ENCODE data around the gene HIF3A.
"Not testable (repeated sequence)": the region's sequence is repeated elsewhere in the genome, so short reads cannot be mapped to it uniquely, and the experiment has no call there.

Gene HIF3A

DNA sequence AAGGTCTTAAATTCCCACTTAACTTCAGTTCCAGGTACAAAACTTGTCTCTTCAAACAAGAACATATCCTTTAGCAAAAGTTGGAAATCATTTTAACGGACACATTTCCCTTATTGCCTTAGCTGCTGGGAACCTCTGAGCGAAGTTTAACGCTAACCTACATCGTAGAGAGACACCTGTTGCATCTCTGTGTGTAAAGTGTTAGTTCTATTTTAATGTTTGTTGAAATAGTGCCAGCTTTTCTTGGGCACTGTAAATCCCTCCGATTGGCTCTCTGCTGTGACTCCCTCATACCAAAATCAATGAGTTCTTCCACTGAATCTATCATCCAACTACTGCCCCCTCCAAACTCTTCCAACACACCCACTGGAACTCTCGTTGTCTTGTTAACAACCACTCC lies 2.3 kb upstream of the HIF3A start:
- no peak for DNase-seq (ENCODE audit: low spot score)

DNA sequence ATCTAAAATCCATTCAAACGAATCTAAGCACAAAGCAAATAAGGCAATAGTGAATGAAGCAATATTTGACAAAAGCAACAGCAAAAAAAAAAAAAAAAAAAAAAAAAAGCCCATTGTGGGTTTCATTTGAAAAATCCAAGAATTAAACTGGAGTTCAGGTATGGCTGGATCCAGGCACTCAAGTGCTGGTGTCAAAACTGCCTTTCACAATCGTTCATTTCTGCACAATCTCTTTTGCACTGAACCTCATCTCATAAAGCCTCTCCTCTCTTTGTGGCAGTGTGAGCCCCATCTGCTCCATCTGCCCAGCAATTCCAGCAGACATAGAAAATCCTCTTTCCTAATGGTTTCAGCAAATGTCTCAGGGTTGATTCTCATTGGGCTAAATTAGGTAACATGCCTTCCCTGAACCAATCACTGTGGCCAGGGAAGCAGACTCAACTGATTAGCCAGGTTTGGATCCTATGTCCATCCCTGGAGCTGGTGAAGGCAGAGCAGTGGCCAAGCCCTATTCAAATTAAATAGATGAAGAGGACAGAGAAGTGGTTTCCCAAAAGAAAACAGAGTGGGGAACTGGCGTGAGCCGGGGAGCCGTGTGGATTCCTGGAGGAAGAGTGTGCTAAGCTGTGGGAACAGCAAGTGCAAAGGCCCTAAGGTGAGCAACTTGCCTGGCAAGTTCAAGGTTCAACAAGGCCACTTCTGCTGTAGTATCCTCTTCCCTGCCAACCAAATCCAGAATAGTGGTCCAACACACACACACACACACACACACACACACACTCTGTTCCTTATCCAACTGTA lies 1.2 kb upstream of the HIF3A start:
- no peak for DNase-seq (ENCODE audit: low spot score)

GRCh38 chr19:46296202-46296480 lies 701 bp upstream of the HIF3A start:
- DNase-seq (ENCODE audit: low spot score) = no peak

GRCh38 chr19:46297700-46298478 lies 1.0 kb downstream of the HIF3A start:
- DNase-seq (ENCODE audit: low spot score) = no peak

GRCh38 chr19:46298479-46299003 lies 1.7 kb downstream of the HIF3A start:
- no peak for DNase-seq (ENCODE audit: low spot score)

DNA sequence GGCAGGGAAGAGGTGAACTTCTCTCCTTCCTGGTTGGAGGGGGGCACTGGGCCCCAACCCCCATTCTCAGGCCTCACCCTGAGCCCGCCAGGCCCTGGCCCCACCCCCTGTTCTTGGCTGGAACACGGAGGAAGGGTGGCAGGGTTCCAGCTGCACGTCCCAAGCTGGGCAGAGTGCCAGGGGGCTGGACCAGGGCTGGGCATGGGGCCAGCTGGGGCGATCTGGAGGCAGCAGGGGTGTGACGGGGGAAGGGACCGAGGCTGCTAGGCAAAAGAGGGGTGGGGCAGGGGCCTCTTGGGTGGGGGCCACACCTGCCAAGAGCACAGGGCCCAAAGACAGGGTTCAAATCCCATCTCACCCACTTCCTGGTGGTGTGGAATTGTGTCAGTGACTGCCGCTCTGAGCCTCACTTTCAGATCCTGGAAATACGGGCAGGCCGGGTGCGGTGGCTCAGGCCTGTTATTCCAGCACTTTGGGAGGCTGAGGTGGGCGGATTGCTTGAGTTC lies 2.2 kb downstream of the HIF3A start:
- peak; percentile 88 for DNase-seq (ENCODE audit: low spot score)

DNA sequence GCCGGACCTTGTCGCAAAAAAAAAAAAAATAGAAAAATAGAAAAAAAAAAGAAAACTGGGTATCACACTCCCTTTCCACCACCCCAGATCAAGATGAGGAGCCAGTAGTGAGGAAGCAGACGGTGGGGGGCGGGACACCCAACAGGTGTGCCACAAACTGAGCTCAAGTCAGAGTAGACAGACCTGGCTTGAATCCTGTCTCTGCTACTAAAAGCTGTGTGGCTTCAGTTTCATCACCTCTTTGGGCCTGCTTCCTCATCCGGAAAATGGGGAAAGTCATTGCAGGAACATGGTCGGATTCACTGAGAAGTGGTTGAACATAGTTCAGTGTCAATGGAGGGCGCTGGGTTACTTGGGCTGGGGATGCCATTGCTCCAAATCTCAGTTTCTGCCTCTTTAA lies 2.9 kb downstream of the HIF3A start:
- no peak for DNase-seq (ENCODE audit: low spot score)

GRCh38 chr19:46303322-46303690 lies 6.5 kb downstream of the HIF3A start:
- no peak for DNase-seq (ENCODE audit: low spot score)

DNA sequence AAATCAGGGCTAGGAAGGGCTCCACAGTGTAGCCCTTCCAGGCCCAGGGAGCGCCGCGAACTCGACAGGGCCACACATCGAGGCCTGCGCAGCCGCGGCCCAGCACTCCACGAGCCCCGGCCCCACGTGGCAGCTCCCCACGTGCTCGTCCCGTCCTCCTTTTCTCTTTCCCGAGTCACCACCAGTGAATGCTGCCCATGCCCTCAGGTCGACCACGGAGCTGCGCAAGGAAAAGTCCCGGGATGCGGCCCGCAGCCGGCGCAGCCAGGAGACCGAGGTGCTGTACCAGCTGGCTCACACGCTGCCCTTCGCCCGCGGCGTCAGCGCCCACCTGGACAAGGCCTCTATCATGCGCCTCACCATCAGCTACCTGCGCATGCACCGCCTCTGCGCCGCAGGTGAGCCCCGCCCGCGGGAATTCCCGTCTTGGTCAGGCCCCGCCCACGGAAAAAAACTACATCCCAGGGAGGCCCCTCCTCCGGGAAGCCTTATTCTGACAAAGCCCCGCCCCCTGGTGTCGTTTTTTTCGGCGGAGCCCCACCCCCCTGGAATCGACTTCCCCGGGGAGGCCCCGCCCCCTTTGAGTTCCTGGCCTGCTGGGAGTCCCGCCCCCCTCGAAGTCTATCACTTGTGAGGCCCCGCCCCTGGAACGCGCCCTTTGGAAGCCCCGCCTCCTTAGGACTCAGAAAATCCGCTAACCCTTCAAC lies 7.0 kb downstream of the HIF3A start:
- DNase-seq (ENCODE audit: low spot score) = no peak

DNA sequence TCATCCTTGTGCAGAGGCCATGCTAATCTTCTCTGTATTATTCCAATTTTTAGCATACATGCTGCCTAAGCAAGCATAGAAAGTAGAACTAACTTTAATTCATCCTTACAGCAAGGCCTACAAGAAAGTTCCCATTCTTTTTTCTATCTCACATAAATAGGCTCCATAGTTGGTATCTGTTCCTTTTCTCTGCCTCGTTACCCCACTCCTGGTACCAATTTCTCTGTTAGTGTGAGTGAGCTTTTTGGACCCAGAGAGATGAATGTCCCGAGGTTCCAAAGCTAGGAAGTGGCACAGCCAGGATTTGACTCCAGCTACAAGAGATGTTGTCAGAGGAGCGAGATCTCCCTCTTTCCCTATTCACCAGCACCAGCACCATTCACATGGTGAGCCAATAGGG lies 9.7 kb downstream of the HIF3A start:
- DNase-seq (ENCODE audit: low spot score) = no peak

- no peak for DNase-seq (ENCODE audit: low spot score)
Measured at GRCh38 chr19:46308510-46308909, 11.7 kb downstream of the HIF3A start.

DNA sequence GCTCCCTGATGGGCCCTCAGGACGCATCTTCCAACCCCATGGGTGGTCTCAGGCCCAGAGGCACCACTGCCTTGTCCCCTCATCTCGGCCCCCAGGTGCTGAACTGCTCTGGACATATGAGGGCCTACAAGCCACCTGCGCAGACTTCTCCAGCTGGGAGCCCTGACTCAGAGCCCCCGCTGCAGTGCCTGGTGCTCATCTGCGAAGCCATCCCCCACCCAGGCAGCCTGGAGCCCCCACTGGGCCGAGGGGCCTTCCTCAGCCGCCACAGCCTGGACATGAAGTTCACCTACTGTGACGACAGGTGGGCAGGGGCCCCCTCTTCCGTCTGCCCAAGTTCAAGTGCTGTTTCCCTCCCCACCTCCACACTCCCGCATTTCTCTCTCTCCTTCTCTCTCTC lies 12.2 kb downstream of the HIF3A start:
- no peak for DNase-seq (ENCODE audit: low spot score)

GRCh38 chr19:46311444-46311843 lies 14.6 kb downstream of the HIF3A start:
- DNase-seq (ENCODE audit: low spot score) = no peak

DNA sequence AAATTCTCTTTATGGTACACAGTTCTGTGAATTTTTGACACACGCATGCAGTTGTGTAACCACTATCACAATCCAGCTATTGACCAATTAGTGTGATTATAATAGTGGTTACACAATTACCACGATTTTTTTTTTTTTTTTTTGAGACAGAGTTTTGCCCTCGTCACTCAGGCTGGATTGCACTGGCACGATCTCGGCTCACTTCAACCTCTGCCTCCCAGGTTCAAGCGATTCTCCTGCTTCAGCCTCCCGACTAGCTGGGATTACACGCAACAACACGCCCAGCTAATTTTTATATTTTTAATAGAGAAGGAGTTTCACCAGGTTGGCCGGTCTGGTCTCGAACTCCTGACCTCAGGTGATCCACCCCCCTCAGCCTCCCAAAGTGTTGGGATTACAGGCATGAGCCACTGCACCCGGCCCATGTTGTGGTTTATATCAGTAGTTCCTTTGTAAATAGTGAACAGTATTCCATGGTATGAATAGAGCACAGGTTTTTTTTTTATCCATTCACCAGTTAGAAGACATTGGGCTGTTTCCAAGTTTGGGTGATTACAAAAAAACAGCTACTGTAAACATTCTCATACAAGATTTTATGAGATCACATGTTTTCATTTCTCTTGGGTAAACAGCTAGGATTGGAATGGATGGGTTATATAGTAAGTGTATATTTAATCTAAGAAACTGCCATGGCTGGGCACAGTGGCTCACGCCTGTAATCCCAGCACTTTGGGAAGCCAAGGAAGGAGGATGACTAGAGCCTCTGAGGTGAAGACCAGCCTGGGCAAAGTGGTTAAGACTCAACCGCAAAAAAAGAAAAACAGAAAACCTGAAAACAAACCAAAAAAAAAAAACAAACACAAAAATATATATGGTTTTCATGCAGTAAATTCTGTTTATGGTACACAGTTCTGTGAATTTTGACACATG lies 17.0 kb downstream of the HIF3A start:
- not testable (repeated sequence) for DNase-seq (ENCODE audit: low spot score)

- DNase-seq (ENCODE audit: low spot score) = no peak
Measured at GRCh38 chr19:46317339-46317738, 20.5 kb downstream of the HIF3A start.

- no peak for DNase-seq (ENCODE audit: low spot score)
Measured at GRCh38 chr19:46319613-46320012, 22.8 kb downstream of the HIF3A start.

GRCh38 chr19:46320559-46320958 lies 23.7 kb downstream of the HIF3A start:
- DNase-seq (ENCODE audit: low spot score) = no peak

GRCh38 chr19:46321653-46322052 lies 24.8 kb downstream of the HIF3A start:
- no peak for DNase-seq (ENCODE audit: low spot score)

- not testable (repeated sequence) for DNase-seq (ENCODE audit: low spot score)
Measured at GRCh38 chr19:46323227-46323626, 26.4 kb downstream of the HIF3A start.

DNA sequence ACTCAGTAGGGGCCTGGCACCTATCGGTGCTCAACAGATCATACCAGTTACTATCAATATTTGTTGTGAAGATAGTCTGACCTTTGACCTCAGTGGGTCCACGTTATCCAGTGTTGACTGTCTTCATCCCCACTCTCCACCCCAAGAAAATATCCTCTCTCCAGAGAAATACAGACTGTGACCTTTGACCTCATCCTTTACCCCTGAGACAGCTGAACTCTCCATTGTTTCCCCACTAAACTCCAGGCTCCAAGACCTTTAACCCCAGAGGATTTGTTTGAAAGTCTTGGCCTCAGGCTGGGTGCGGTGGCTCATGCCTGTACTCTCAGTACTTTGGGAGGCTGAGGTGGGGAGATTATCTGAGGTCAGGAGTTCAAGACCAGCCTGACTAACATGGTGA lies 27.4 kb downstream of the HIF3A start:
- DNase-seq (ENCODE audit: low spot score) = no peak

DNA sequence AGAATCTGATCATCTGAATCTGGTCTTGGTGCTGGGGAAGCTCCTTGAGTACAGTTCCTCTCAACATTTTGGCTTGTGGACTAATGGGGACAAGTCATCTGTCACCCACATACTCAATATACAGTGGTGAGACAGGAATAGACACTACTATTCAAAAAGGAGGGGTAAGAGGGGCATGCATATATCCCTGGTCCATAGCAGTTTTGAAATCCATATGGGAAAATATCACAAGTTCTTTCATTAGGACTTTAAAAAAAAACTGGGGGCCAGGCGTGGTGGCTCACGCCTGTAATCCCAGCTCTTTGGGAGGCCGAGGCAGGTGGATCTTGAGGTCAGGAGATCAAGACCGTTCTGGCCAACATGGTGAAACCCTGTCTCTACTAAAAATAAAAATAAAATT lies 29.8 kb downstream of the HIF3A start:
- DNase-seq (ENCODE audit: low spot score) = no peak

GRCh38 chr19:46328079-46328478 lies 31.2 kb downstream of the HIF3A start:
- DNase-seq (ENCODE audit: low spot score) = no peak
